H1 (cell line): ENCODE measurements around the gene C7orf57. TPM values are rescaled to one million over a fixed set of nuclear protein-coding genes. Genes with fewer than 3 reads are reported as not detected.
A peak's percentile ranks its signal among the peaks of the same experiment; 100 is the strongest.

Experiments used
- CTCF ChIA-PET: fragments of 300-600 bp; sonication (Branson Sonifier 250); formaldehyde crosslinking; loops from one replicate; lab custom pipeline; 2021; ENCODE audit not compliant: partially characterized antibody; lab: Charles Lee
- POLR2A ChIA-PET: fragments of 300-600 bp; sonication (Branson Sonifier 250); formaldehyde crosslinking; loops from one replicate; lab custom pipeline; 2021; ENCODE audit warnings: inconsistent platforms; ENCODE audit not compliant: partially characterized antibody; lab: Charles Lee
- DNase-seq, 2 experiments: peaks; one replicate each; pipeline versions ENCODE4 v3.0.0 to v3.0.0-alpha.2; 2010 to 2022; ENCODE audit warnings: low spot score in 2 of 2, low read depth in 1 of 2, mixed read lengths in 1 of 2
- FAIRE-seq: peaks from 2 replicates; lab custom pipeline; 2011; peaks lifted over from hg19 to GRCh38; lab: Jason Lieb, UNC
- H2AFZ ChIP-seq: 2 replicates; pipeline ENCODE4 v1.8.1; 2012; ENCODE audit warnings: low read length, inconsistent platforms
- H2AK5ac ChIP-seq: 2 replicates; pipeline ENCODE4 v1.6.1; 2013; ENCODE audit warnings: low read depth, low read length
- H2BK120ac ChIP-seq: replicated peaks from 2 replicates; pipeline ENCODE3; 2013; ENCODE audit warnings: low read depth, low read length, inconsistent platforms
- H2BK12ac ChIP-seq: 2 replicates; pipeline ENCODE4 v1.6.1; 2013; ENCODE audit warnings: low read depth, low read length
- H2BK15ac ChIP-seq: 2 replicates; pipeline ENCODE4 v1.6.1; 2013; ENCODE audit warnings: low read length
- H2BK20ac ChIP-seq: 2 replicates; pipeline ENCODE4 v1.6.1; 2013; ENCODE audit warnings: low read length
- H2BK5ac ChIP-seq: 2 replicates; pipeline ENCODE4 v1.6.1; 2013; ENCODE audit warnings: low read depth, low read length
- H3K14ac ChIP-seq: 2 replicates; pipeline ENCODE4 v1.6.1; 2013; ENCODE audit warnings: inconsistent platforms; ENCODE audit not compliant: insufficient read length
- H3K18ac ChIP-seq: 2 replicates; pipeline ENCODE4 v1.6.1; 2013; ENCODE audit warnings: low read length; ENCODE audit errors: extremely low read depth
- H3K23ac ChIP-seq: 2 replicates; pipeline ENCODE4 v1.6.1; 2013; ENCODE audit warnings: inconsistent platforms; ENCODE audit not compliant: insufficient read length
- H3K23me2 ChIP-seq: 2 replicates; pipeline ENCODE4 v1.6.1; 2013; ENCODE audit warnings: low read depth, low read length
- H3K27ac ChIP-seq: 2 replicates; pipeline ENCODE4 v1.6.1; 2011; ENCODE audit warnings: low read depth, low read length, inconsistent platforms
- H3K27me3 ChIP-seq, 4 experiments: replicated peaks in 1 of 4; 1 replicate in 1 of 4; 2 replicates in 3 of 4; pipeline versions ENCODE4 v1.6.1 to v1.8.1; 2011 to 2013; ENCODE audit warnings: low read length in 3 of 4, mild to moderate bottlenecking in 3 of 4, inconsistent platforms in 2 of 4, mixed read lengths in 2 of 4, moderate library complexity in 1 of 4; ENCODE audit not compliant: control insufficient read depth in 3 of 4, insufficient read depth in 3 of 4; ENCODE audit errors: extremely low read depth in 1 of 4
- H3K36me3 ChIP-seq, 4 experiments: 2 replicates each; pipeline versions ENCODE4 v1.6.1 to v1.8.1; 2011 to 2013; ENCODE audit warnings: mild to moderate bottlenecking in 4 of 4, low read length in 3 of 4, moderate library complexity in 2 of 4, control low read depth in 1 of 4, inconsistent platforms in 1 of 4; ENCODE audit not compliant: insufficient read depth in 4 of 4, control insufficient read depth in 2 of 4
- H3K4ac ChIP-seq: replicated peaks from 2 replicates; pipeline ENCODE3; 2013; ENCODE audit warnings: low read length, low read depth, mixed read lengths, inconsistent platforms; ENCODE audit not compliant: insufficient read length
- H3K4me1 ChIP-seq, 4 experiments: replicated peaks in 1 of 4; 1 replicate in 1 of 4; 2 replicates in 3 of 4; pipeline versions ENCODE4 v1.6.1 to v1.8.1; 2011 to 2013; ENCODE audit warnings: low read length in 3 of 4, inconsistent platforms in 2 of 4, mixed read lengths in 1 of 4; ENCODE audit not compliant: insufficient read depth in 4 of 4, control insufficient read depth in 3 of 4
- H3K4me2 ChIP-seq, 2 experiments: 2 replicates each; pipeline versions ENCODE4 v1.6.1 to v1.8.1; 2011 to 2013; ENCODE audit warnings: low read depth in 2 of 2, low read length in 2 of 2, control low read depth in 1 of 2, inconsistent platforms in 1 of 2, mild to moderate bottlenecking in 1 of 2; ENCODE audit not compliant: insufficient read depth in 1 of 2
- H3K4me3 ChIP-seq, 4 experiments: fragments of 200-600, 300-600 bp in 1 of 4; sonication (generic), shearing (Covaris generic), sonication (Bioruptor Twin) in 1 of 4; 2 replicates each; pipeline versions ENCODE4 v1.5.1 to v1.8.1; 2011 to 2016; ENCODE audit warnings: low read length in 4 of 4, low read depth in 3 of 4, control low read depth in 2 of 4, inconsistent platforms in 2 of 4, mild to moderate bottlenecking in 2 of 4, mixed read lengths in 1 of 4, moderate library complexity in 1 of 4; ENCODE audit not compliant: insufficient read depth in 2 of 4; ENCODE audit errors: extremely low read depth in 1 of 4
- H3K56ac ChIP-seq: replicated peaks from 2 replicates; pipeline ENCODE3; 2013; ENCODE audit warnings: low read depth, mild to moderate bottlenecking, mixed read lengths, low read length, inconsistent platforms; ENCODE audit not compliant: insufficient read length
- H3K79me1 ChIP-seq: 2 replicates; pipeline ENCODE4 v1.6.1; 2013; ENCODE audit warnings: low read depth, low read length, control low read depth
- H3K79me2 ChIP-seq, 2 experiments: 2 replicates each; pipeline versions ENCODE4 v1.6.1 to v1.8.1; 2012 to 2013; ENCODE audit warnings: low read length in 2 of 2, mild to moderate bottlenecking in 2 of 2, inconsistent platforms in 1 of 2; ENCODE audit not compliant: insufficient read depth in 2 of 2, control insufficient read depth in 1 of 2
- H3K9ac ChIP-seq, 4 experiments: replicated peaks in 1 of 4; 1 replicate in 1 of 4; 2 replicates in 3 of 4; pipeline versions ENCODE4 v1.6.1 to v1.8.1; 2011 to 2013; ENCODE audit warnings: low read depth in 3 of 4, low read length in 3 of 4, control low read depth in 2 of 4, mild to moderate bottlenecking in 2 of 4, moderate library complexity in 2 of 4, inconsistent platforms in 1 of 4; ENCODE audit errors: extremely low read depth in 1 of 4
- H3K9me3 ChIP-seq, 2 experiments: 2 replicates each; pipeline versions ENCODE4 v1.6.1 to v1.8.1; 2012 to 2013; ENCODE audit warnings: mild to moderate bottlenecking in 2 of 2, moderate library complexity in 2 of 2, control low read depth in 1 of 2, inconsistent platforms in 1 of 2, low read depth in 1 of 2, low read length in 1 of 2, mixed read lengths in 1 of 2; ENCODE audit not compliant: insufficient read depth in 2 of 2
- H4K20me1 ChIP-seq, 2 experiments: replicated peaks in 1 of 2; 2 replicates each; pipeline versions ENCODE3 to v1.8.1; 2011 to 2013; ENCODE audit warnings: inconsistent platforms in 2 of 2, low read length in 2 of 2, mild to moderate bottlenecking in 1 of 2; ENCODE audit not compliant: insufficient read depth in 2 of 2, control insufficient read depth in 1 of 2
- H4K5ac ChIP-seq: 2 replicates; pipeline ENCODE4 v1.6.1; 2013; ENCODE audit warnings: low read length, low read depth, mixed read lengths, inconsistent platforms; ENCODE audit not compliant: insufficient read length
- H4K8ac ChIP-seq: 2 replicates; pipeline ENCODE4 v1.8.0; 2013; ENCODE audit warnings: mild to moderate bottlenecking, moderate library complexity, low read length, inconsistent platforms; ENCODE audit not compliant: insufficient read depth; ENCODE audit errors: extremely low read depth
- H4K91ac ChIP-seq: replicated peaks from 2 replicates; pipeline ENCODE3; 2013; ENCODE audit warnings: low read length, mixed read lengths, inconsistent platforms; ENCODE audit not compliant: insufficient read length
- BRCA1 ChIP-seq: IDR thresholded peaks from 2 replicates; pipeline ENCODE4 v1.6.1; 2012; ENCODE audit warnings: low read depth, low read length, improper control_type of control experiment
- CEBPB ChIP-seq: IDR thresholded peaks from 2 replicates; pipeline ENCODE4 v1.6.1; 2012; ENCODE audit warnings: low read depth, low read length
- CHD2 ChIP-seq: IDR thresholded peaks from 2 replicates; pipeline ENCODE4 v1.6.1; 2012; ENCODE audit warnings: low read length, improper control_type of control experiment
- EGR1 ChIP-seq: IDR thresholded peaks from 2 replicates; pipeline ENCODE4 v1.6.1; 2011; ENCODE audit warnings: low read depth, low read length, borderline replicate concordance
- GABPA ChIP-seq: IDR thresholded peaks from 2 replicates; pipeline ENCODE4 v1.6.1; 2011; ENCODE audit warnings: mild to moderate bottlenecking, low read length, moderate library complexity, borderline replicate concordance; ENCODE audit not compliant: insufficient read depth
- GTF2F1 ChIP-seq: IDR thresholded peaks from 2 replicates; pipeline ENCODE4 v1.6.1; 2012; ENCODE audit warnings: low read depth, low read length, improper control_type of control experiment, borderline replicate concordance
- KDM4A ChIP-seq: IDR thresholded peaks from one replicate; pipeline ENCODE4 v1.7.1; 2012; ENCODE audit warnings: low read depth, mild to moderate bottlenecking, moderate library complexity, low read length, inconsistent platforms; ENCODE audit not compliant: severe bottlenecking
- PHF8 ChIP-seq: fragments of 200-600 bp; sonication (generic); conservative IDR thresholded peaks from 2 replicates; pipeline ENCODE4 v1.7.1; 2012; ENCODE audit warnings: low read depth, mild to moderate bottlenecking, inconsistent platforms, low read length, moderate library complexity
- SIN3A ChIP-seq, 2 experiments: IDR thresholded peaks in 1 of 2; conservative IDR thresholded peaks in 1 of 2; 2 replicates each; pipeline ENCODE4 v1.6.1; 2011 to 2012; ENCODE audit warnings: low read length in 2 of 2, improper control_type of control experiment in 1 of 2, low read depth in 1 of 2, mild to moderate bottlenecking in 1 of 2
- SIRT6 ChIP-seq: IDR thresholded peaks from one replicate; pipeline ENCODE4 v1.7.1; 2012; ENCODE audit warnings: low read length, inconsistent platforms
- SP2 ChIP-seq: IDR thresholded peaks from 2 replicates; pipeline ENCODE4 v1.6.1; 2012; ENCODE audit warnings: mild to moderate bottlenecking, low read length, inconsistent platforms
- SUZ12 ChIP-seq: fragments of 200-600 bp; sonication (generic); IDR thresholded peaks from 2 replicates; pipeline ENCODE4 v1.6.1; 2012; ENCODE audit warnings: mild to moderate bottlenecking, inconsistent platforms, low read length, moderate library complexity, mixed read lengths
- TAF1 ChIP-seq: IDR thresholded peaks from 2 replicates; pipeline ENCODE4 v1.6.1; 2011; ENCODE audit warnings: mild to moderate bottlenecking, low read depth, low read length
- YY1 ChIP-seq: IDR thresholded peaks from 2 replicates; pipeline ENCODE4 v1.6.1; 2011; ENCODE audit warnings: low read depth, mild to moderate bottlenecking, low read length
- WGBS, 2 experiments: shearing (Covaris generic) in 1 of 2; methylation state at CpG; one replicate each; pipeline versions ENCODE4 v1.1.6 to v1.1.7; 2013 to 2015; ENCODE audit warnings: low lambda C conversion rate in 2 of 2, mixed read lengths in 2 of 2, inconsistent platforms in 1 of 2, low coverage in 1 of 2, missing lambda C conversion rate in 1 of 2; ENCODE audit not compliant: insufficient replicate concordance in 2 of 2, insufficient coverage in 1 of 2, insufficient read length in 1 of 2; ENCODE audit errors: extremely low coverage in 1 of 2, missing lambda C conversion rate in 1 of 2; 5-methylcytosine and 5-hydroxymethylcytosine counted together
- polyA plus RNA-seq, 7 experiments: library from polyadenylated mRNA; depleted of rRNA in 3 of 7; stranded (reverse) in 5 of 7; unstranded in 2 of 7; fragments of >200 nt in 5 of 7; fragments of 200-250 nt in 2 of 7; gene quantifications; 1 replicate in 5 of 7; 2 replicates in 1 of 7; 4 replicates in 1 of 7; pipeline versions ENCODE4 v1.2.1 to v1.2.3, GENCODE V29; 2011 to 2013; ENCODE audit warnings: missing spikeins in 2 of 7, mixed read lengths in 2 of 7
- total RNA-seq: library from RNA; stranded (reverse); fragmentation: NEBNext Ultra II Directional; extraction: Animal tissue kit (Norgen Biotek cat#: 25700); gene quantifications from 2 replicates; pipeline ENCODE4 v1.2.1, GENCODE V29; 2021

The C7orf57 gene
- total and polyA plus RNA-seq, 2 of the 8 experiments (the other 6 are each of a cell fraction or from before 2014, with no cell fraction given): 0.08 to 0.56 TPM

- Histone ChIP-seq H3K18ac (peak overlapping the region; percentile 34; the same call in 1 of the 2 replicates), H3K23ac (no peak overlapping the region), H3K4me1 (peaks cover 0 to 5% (median 0%) of the 10 kb centered on the region in 4 experiments; a peak in 5 of 7 replicates), H3K14ac (no peak overlapping the region), H3K36me3 (no peaks in the 10 kb centered on the region), H2BK20ac (no peak overlapping the region), H3K9ac (0 out of 7 replicates have a peak overlapping the region, but pooled peaks of 1 of the 4 experiments have one; percentile 45), H3K56ac (no peak overlapping the region), H4K91ac (no peak overlapping the region), H3K27me3 (no peaks in the 10 kb centered on the region), H2BK5ac (peak overlapping the region; percentile 54; the same call in 1 of the 2 replicates), H2AFZ (peak overlapping the region; percentile 91), H3K79me2 (no peaks in the 10 kb centered on the region), H3K4ac (no peak overlapping the region), H2BK120ac (no peak overlapping the region), H3K4me3 (peak overlapping the region in 3 of 4 experiments; percentile 29 to 54 (median 43); a peak in 4 of 8 replicates), H3K9me3 (no peaks in the 10 kb centered on the region), H4K20me1 (peaks cover 0 to 2% of the 10 kb centered on the region in 2 experiments), H4K5ac (no peak overlapping the region), H4K8ac (peak overlapping the region; percentile 93; the same call in 1 of the 2 replicates), H2AK5ac (no peak overlapping the region), H2BK12ac (no peak overlapping the region), H3K23me2 (peaks cover 4% of the 10 kb centered on the region; the same call in 1 of the 2 replicates), H3K27ac (no peak overlapping the region), H3K79me1 (no peaks in the 10 kb centered on the region), H2BK15ac (no peak overlapping the region), H3K4me2 (peak overlapping the region; percentile 7 to 86)
- WGBS, 2 experiments: 76% methylated on average over 1 of the region's 1 CpG; no CpG with 5 or more reads in 1 of the 2 experiments
- ChIA-PET CTCF (interaction anchor here (0.6 to 3.6 kb wide), 21 partner anchors 13 to 387 kb away, joined by 3 to 38 read pairs (median 4); partner anchors contain the start of gene UPP1), POLR2A (interaction anchor here (0.8 to 3.2 kb wide), 9 partner anchors 9 to 118 kb away, joined by 3 to 36 read pairs (median 4); partner anchors contain the start of gene UPP1)
- DNase-seq (no peak), FAIRE-seq (no peak)
- no peak for TF ChIP-seq BRCA1
- TF ChIP-seq GTF2F1: no peak
- no peak for TF ChIP-seq GABPA
- no peak for TF ChIP-seq YY1
- TF ChIP-seq TAF1: no peak
- no peak for TF ChIP-seq PHF8
- TF ChIP-seq KDM4A: no peak
- TF ChIP-seq CEBPB: no peak
- TF ChIP-seq SIN3A (conservative IDR thresholded peaks at IDR 0.05 in 1 of 2, IDR thresholded peaks at IDR 0.05 in 1 of 2; ENCODE audit: low read depth in 1 of 2, low read length in 2 of 2): no peak
- TF ChIP-seq CHD2: no peak
- TF ChIP-seq EGR1: no peak
- TF ChIP-seq SUZ12: no peak
- TF ChIP-seq SIRT6: no peak
- no peak for TF ChIP-seq SP2
Measured at GRCh38 chr7:47991270-47991669, 44.1 kb upstream of the C7orf57 start.
